Muscle layer of colon (tissue), 2 donors: ENCODE measurements around the gene PAPOLA.

ENCODE experiments used
- H3K27ac ChIP-seq: one replicate; pipeline ENCODE4 v1.7.0; 2013; ENCODE audit warnings: low read depth, mild to moderate bottlenecking, low read length, moderate library complexity
- H3K27me3 ChIP-seq, 2 donors: one replicate each; pipeline ENCODE4 v1.7.0; 2013; ENCODE audit warnings: low read length in 2 of 2, mild to moderate bottlenecking in 2 of 2; ENCODE audit not compliant: insufficient read depth in 2 of 2, control insufficient read depth in 1 of 2
- H3K36me3 ChIP-seq: one replicate; pipeline ENCODE4 v1.7.0; 2013; ENCODE audit warnings: mild to moderate bottlenecking, low read length; ENCODE audit not compliant: insufficient read depth
- H3K4me1 ChIP-seq: one replicate; pipeline ENCODE4 v1.7.0; 2013; ENCODE audit warnings: mild to moderate bottlenecking, low read length; ENCODE audit not compliant: insufficient read depth
- H3K4me3 ChIP-seq, 2 donors: one replicate each; pipeline ENCODE4 v1.7.0; 2013; ENCODE audit warnings: low read length in 2 of 2, low read depth in 1 of 2, mild to moderate bottlenecking in 1 of 2, moderate library complexity in 1 of 2
- H3K9ac ChIP-seq: one replicate; pipeline ENCODE4 v1.7.0; 2013; ENCODE audit warnings: low read length
- H3K9me3 ChIP-seq: one replicate; pipeline ENCODE4 v1.7.0; 2013; ENCODE audit warnings: mild to moderate bottlenecking, low read length
- donor health status: abdominal sarcoma.
- donor health status: Adenocarcinoma of cecum.

The PAPOLA gene

GRCh38 chr14:96481731-96482314 is 20.4 kb upstream of the PAPOLA start:
- Histone ChIP-seq H3K4me3 (no peak overlapping the region), H3K27me3 (no peaks in the 10 kb centered on the region), H3K27ac (no peak overlapping the region), H3K9ac (no peak overlapping the region), H3K9me3 (no peaks in the 10 kb centered on the region), H3K4me1 (no peaks in the 10 kb centered on the region), H3K36me3 (no peaks in the 10 kb centered on the region)

DNA sequence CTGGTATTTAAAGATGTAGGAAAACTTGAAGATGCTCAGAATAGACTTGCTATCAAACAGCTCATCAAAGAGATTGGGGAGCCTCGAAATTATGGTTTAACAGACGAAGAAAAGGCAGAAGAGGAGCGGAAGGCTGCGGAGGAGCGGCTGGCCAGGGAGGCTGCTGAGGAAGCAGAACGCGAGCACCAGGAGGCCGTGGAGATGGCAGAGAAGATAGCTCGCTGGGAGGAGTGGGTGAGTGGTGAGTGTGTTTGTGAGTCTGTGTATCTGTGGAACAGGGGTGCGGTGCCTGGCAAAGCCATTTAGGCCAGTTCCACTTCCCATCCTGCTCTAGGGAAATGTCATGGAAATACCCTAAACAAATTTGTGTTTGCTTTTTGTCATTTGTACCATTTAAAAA is 19.2 kb upstream of the PAPOLA start:
- H3K36me3 ChIP-seq = no peaks in the 10 kb centered on the region
- no peaks in the 10 kb centered on the region for H3K9me3 ChIP-seq
- no peaks in the 10 kb centered on the region for H3K27me3 ChIP-seq
- no peak overlapping the region for H3K27ac ChIP-seq
- no peak overlapping the region for H3K9ac ChIP-seq
- H3K4me1 ChIP-seq = no peaks in the 10 kb centered on the region
- H3K4me3 ChIP-seq = no peak overlapping the region

DNA sequence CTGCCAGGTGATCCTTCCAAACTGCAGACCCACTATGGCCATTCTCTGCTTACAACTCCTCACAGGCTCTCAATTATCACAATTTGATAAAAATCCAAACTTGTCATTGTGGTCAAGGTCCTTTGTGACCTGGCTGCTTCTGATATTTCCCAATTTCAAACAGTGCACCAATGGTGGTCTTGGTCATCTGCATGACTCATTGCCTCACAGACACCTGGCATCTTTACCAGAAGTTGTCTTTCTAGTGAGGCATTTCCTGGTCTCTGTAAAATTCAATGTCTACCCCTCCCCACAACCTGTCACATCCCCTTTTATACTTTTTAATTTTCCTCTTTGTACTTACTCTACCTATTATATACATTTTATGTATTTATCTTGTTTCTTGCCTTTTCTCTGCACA is 17.8 kb upstream of the PAPOLA start:
- Histone ChIP-seq H3K4me1 (no peaks in the 10 kb centered on the region), H3K9ac (no peak overlapping the region), H3K36me3 (no peaks in the 10 kb centered on the region), H3K27me3 (no peaks in the 10 kb centered on the region), H3K4me3 (no peak overlapping the region), H3K27ac (no peak overlapping the region), H3K9me3 (no peaks in the 10 kb centered on the region)

DNA sequence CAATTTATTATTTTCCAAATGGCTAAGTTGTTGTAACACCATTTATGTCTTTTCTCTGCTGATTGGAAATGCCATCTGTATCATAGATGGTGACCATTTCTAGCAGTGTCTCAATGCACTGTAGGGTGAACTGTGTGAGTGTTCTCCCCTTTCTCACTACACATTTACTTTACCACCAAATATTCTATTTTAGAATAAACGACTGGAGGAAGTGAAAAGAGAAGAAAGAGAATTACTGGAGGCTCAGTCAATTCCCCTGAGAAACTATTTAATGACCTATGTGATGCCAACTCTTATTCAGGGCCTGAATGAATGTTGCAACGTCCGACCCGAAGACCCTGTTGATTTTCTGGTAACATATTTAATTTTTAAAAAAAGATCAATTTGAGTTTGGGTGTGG is 15.5 kb upstream of the PAPOLA start:
- no peak overlapping the region for H3K27ac ChIP-seq
- H3K36me3 ChIP-seq = no peaks in the 10 kb centered on the region
- no peaks in the 10 kb centered on the region for H3K9me3 ChIP-seq
- no peak overlapping the region for H3K9ac ChIP-seq
- no peaks in the 10 kb centered on the region for H3K4me1 ChIP-seq
- H3K27me3 ChIP-seq = no peaks in the 10 kb centered on the region
- H3K4me3 ChIP-seq = no peak overlapping the region

GRCh38 chr14:96489327-96489726 is 12.9 kb upstream of the PAPOLA start:
- H3K4me3 ChIP-seq = no peak overlapping the region
- H3K27me3 ChIP-seq = no peaks in the 10 kb centered on the region
- H3K27ac ChIP-seq = no peak overlapping the region
- no peaks in the 10 kb centered on the region for H3K9me3 ChIP-seq
- H3K36me3 ChIP-seq = no peaks in the 10 kb centered on the region
- no peak overlapping the region for H3K9ac ChIP-seq
- no peaks in the 10 kb centered on the region for H3K4me1 ChIP-seq

DNA sequence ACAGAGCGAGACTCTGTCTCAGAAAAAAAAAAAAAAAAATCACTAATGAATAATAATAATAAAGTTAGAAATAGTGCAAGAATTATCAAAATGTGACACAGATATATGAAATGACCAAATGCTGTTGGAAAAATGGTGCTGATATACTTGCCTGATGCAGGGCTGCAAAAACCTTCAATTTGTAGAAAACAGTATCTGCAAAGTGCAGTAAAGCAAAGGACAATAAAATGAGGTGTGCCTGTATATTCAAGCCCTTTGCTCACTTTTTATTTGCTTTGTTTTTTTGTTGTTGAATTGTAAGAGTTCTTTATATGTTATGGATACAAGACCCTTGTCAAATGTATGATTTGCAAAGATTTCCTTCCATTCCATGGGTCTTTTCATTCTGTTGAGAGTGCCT is 9.0 kb upstream of the PAPOLA start:
- H3K27me3 ChIP-seq = no peaks in the 10 kb centered on the region
- no peak overlapping the region for H3K4me3 ChIP-seq
- no peaks in the 10 kb centered on the region for H3K4me1 ChIP-seq
- H3K36me3 ChIP-seq = no peaks in the 10 kb centered on the region
- no peak overlapping the region for H3K9ac ChIP-seq
- no peaks in the 10 kb centered on the region for H3K9me3 ChIP-seq
- H3K27ac ChIP-seq = no peak overlapping the region

DNA sequence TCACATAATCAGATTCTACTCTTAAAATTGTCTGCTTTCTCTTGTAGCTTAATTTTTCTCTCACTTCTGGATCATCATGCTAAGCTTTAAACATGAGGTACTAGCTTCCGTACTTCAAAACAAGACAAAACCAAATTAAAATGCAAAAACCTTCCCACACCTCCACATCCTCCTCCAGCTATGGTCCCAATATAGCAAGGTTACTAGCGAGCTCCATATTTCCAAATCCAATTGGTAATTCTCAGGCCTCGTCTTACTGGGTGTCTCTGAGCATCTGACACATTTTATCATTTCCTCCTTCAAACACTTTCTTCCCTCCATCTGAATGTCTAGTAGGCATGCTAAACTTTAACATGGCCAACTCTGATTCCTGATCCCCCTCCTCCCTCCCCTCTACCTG is 7.9 kb upstream of the PAPOLA start:
- H3K27ac ChIP-seq = no peak overlapping the region
- no peak overlapping the region for H3K4me3 ChIP-seq
- no peaks in the 10 kb centered on the region for H3K9me3 ChIP-seq
- H3K36me3 ChIP-seq = no peaks in the 10 kb centered on the region
- no peaks in the 10 kb centered on the region for H3K4me1 ChIP-seq
- H3K27me3 ChIP-seq = no peaks in the 10 kb centered on the region
- no peak overlapping the region for H3K9ac ChIP-seq

DNA sequence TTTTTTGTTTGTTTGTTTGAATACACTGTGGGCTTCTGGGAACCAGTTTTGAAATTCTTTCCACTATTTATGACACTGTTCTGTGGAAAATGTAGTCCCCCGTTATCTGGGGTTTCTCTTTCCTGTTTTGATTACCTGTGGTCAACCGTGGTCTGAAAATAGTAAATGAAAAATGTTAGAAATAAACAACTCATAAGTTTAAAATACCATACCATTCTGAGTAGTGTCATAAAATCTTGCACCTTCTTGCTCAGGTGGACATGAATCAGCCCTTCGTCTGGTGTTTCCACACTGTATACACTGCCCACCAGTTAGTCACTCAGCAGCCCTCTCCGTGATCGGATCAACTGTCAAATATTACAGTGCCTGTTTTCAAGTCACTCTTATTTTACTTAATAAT is 5.1 kb upstream of the PAPOLA start:
- H3K9me3 ChIP-seq = no peaks in the 10 kb centered on the region
- H3K9ac ChIP-seq = no peak overlapping the region
- no peak overlapping the region for H3K4me3 ChIP-seq
- peaks cover 6% of the 10 kb centered on the region for H3K4me1 ChIP-seq
- H3K36me3 ChIP-seq = no peaks in the 10 kb centered on the region
- H3K27ac ChIP-seq = no peak overlapping the region
- H3K27me3 ChIP-seq = no peaks in the 10 kb centered on the region

DNA sequence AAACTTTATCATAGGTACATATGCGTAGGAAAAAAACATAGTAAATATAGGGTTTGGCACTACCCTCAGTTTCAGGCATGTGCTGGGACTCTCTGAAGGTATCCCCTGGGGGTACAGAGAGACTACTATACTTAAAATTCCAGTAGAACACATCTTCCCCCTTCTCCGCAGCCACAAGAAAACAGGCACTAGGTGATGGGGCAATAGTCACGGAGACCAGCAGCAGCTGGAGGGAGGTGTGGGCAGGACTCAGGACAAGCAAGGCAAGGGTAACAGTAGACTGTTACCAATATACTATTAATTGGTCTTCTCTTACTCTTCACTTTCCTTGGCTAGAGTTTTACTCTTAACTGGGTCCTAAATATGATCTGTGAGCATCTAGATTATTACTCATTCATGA is 4.6 kb upstream of the PAPOLA start:
- H3K27me3 ChIP-seq = no peaks in the 10 kb centered on the region
- no peaks in the 10 kb centered on the region for H3K36me3 ChIP-seq
- H3K4me3 ChIP-seq = no peak overlapping the region
- no peak overlapping the region for H3K27ac ChIP-seq
- no peaks in the 10 kb centered on the region for H3K9me3 ChIP-seq
- H3K9ac ChIP-seq = no peak overlapping the region
- peaks cover 6% of the 10 kb centered on the region for H3K4me1 ChIP-seq

- Histone ChIP-seq H3K36me3 (no peaks in the 10 kb centered on the region), H3K9ac (peak overlapping the region; percentile 81), H3K27ac (peak overlapping the region; percentile 85), H3K27me3 (no peaks in the 10 kb centered on the region), H3K4me3 (peak overlapping the region; percentile 90 to 93), H3K4me1 (peaks cover 32% of the 10 kb centered on the region), H3K9me3 (no peaks in the 10 kb centered on the region)
These were observed 904 bp upstream of the PAPOLA start for GRCh38 chr14:96501217-96501739.

DNA sequence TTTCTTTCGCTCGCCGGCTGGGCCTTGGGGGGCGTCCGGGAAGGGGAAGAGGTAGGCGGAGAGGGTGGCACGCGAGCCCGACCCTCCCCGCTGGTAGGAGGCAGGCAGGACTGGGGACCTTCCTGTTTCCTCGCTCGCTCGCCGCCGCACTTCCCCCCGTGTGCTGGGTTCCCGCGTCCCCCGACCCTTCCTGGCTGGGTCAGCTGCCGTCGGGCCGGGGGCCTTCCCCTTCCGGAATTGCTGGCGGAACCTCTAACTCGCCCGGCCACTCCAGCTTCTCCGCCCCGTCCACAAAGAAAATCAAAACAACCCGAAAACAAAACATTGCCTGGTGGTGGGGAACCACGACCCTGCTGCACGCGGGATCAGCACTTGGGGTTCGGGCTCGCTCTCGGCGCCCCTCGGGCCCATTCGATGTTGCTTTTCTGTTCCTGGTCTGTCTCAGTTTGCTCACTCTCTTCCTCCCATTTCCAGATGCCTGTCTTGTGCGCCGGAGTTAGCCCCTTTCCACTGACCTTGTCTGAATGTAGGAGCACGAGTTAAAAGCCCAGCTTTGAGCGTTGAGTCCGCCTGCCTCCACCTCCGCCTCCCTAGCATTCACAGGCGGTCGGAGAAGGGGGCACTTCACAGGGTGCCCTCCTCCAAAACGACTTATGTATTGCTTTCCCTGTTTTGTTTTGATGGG is 581 bp downstream of the PAPOLA start:
- no peaks in the 10 kb centered on the region for H3K9me3 ChIP-seq
- H3K4me1 ChIP-seq = peaks cover 35% of the 10 kb centered on the region
- no peaks in the 10 kb centered on the region for H3K36me3 ChIP-seq
- H3K9ac ChIP-seq = peak overlapping the region; percentile 93
- H3K27me3 ChIP-seq = no peaks in the 10 kb centered on the region
- H3K4me3 ChIP-seq = peak overlapping the region; percentile 90 to 93
- peak overlapping the region; percentile 85 for H3K27ac ChIP-seq

GRCh38 chr14:96503306-96503679 is 1.1 kb downstream of the PAPOLA start:
- peak overlapping the region; percentile 93 for H3K9ac ChIP-seq
- H3K36me3 ChIP-seq = no peaks in the 10 kb centered on the region
- H3K27me3 ChIP-seq = no peaks in the 10 kb centered on the region
- H3K9me3 ChIP-seq = no peaks in the 10 kb centered on the region
- H3K27ac ChIP-seq = peak overlapping the region; percentile 85
- H3K4me3 ChIP-seq = peak overlapping the region; percentile 90 to 93
- peaks cover 40% of the 10 kb centered on the region for H3K4me1 ChIP-seq
